Stimulated activated CD4-positive, alpha-beta T cell treated with anti-CD3 and anti-CD28 coated beads, Interleukin-15, amount 100 ng/mL, for 48 hours (primary cell): ENCODE results near the gene DGKB.

ENCODE experiments used
- DNase-seq, 2 donors: peaks; one replicate each; pipeline ENCODE4 v3.0.0-alpha.2; 2020; ENCODE audit warnings: low read depth in 2 of 2

DGKB gene

DNA sequence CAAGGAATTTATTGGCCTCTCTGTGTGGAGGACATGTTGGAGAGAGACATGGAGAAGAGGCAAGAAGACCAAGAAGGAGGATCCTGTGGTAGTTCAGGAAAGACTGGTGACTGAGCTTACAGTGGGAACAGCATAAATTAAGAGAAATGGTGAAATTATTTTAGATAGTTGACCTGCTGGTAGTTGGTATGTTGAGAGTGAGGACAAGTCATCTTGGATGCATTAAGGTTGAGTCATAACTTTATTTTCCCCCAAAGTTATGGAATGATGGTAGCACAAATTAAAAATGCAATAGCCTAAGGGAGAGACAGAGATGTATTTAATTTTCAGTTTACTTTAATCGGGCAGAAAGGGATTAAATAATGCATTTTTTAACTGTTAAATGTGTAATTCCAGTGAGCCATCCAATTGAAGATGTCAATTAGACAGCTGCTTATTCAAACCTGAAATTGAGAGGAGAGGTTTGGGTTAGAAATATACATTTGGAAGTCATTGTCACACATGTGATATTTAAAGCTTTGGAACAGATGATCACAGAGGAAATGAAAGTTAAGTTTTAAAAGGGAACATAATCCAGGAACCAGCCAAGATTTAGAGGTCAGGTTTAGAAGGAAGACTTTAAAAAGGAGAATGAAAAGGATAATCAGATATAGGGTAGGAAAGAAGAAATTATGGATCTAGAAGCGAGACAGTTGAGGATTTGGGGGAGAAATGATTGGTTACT, 80.6 kb downstream of the DGKB start:
- no peak for DNase-seq

GRCh38 chr7:14818871-14819270, 83.7 kb downstream of the DGKB start:
- DNase-seq = no peak

DNA sequence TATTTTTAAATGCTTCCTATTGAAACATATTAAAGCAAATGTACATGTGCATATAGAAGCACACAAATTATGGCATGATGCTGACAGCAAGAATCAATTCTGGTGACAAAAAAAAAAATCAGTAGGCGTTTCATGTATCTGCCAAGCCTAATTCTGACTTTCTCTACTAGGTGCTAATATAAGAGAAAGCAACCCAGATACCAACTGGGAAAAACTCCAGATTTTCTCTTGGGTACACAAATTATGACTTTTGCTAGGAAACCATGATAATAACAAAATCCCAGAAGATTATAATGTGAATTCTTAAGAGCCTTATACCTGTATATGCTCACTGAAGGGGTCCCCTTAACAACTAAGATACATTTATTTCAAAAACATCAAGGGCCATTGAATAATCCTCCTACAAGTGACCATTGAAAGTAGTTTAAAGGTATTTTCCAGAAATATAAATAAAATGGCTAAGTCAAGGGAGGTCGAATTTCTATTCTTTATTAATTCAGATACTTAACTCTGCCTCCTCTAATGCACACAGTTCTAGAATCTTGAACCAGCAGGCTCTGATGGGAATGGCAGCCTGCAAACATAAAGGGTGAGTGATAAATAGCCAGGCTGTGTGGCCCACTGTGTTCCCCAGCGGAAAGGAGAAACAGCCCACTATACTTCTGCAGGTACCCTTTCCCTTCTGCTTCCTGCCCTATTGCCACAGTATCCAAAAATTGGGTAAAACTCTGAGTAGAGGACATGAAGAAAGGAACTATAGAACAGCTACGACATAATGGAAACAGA, 84.5 kb downstream of the DGKB start:
- DNase-seq = no peak

GRCh38 chr7:14807507-14807906, 95.0 kb downstream of the DGKB start:
- no peak for DNase-seq

DNA sequence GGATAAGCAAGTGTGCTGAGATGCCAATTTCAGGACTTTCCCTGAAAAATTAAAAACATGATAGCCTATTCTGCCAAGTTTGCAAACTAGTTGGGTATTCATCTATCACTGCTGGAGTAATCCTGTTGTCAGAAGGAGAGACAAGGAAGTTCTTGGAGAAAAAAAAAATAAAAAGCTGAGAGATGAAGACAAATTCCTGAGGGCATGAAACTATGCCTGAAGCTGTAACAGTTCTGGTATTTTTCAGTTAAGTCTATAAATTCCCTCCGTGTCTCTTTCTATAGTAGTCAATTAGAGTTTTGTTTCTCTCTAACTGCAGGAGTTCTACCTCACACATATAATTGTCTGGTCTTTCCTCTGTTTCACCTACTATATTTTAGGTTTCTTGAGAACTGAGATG, 95.7 kb downstream of the DGKB start:
- DNase-seq = no peak

- DNase-seq = no peak
These were observed 97.3 kb downstream of the DGKB start for GRCh38 chr7:14805105-14805719.

GRCh38 chr7:14800664-14801063, 101.9 kb downstream of the DGKB start:
- DNase-seq = no peak

DNA sequence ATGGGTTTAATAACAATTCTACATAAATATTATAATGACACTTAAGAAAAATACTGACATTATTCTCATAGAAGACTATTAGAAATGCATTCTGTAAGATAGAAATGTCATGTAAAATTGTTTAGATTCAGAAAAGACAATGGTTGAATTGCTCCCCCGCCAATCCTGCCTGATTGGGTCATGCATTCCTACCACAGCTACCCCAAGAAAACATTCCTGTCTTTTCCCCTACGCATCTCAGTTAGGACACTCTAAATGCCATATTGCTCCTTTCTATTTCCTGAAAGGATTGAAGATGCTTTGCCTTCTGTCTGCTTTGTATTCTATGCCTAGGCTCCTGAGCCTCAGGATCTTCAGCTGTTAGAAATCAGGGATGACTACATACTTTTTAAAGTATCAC, 109.4 kb downstream of the DGKB start:
- DNase-seq = no peak

GRCh38 chr7:14787551-14787950, 115.0 kb downstream of the DGKB start:
- DNase-seq = no peak

- DNase-seq = no peak
These were observed 116.1 kb downstream of the DGKB start for GRCh38 chr7:14786314-14786895.

DNA sequence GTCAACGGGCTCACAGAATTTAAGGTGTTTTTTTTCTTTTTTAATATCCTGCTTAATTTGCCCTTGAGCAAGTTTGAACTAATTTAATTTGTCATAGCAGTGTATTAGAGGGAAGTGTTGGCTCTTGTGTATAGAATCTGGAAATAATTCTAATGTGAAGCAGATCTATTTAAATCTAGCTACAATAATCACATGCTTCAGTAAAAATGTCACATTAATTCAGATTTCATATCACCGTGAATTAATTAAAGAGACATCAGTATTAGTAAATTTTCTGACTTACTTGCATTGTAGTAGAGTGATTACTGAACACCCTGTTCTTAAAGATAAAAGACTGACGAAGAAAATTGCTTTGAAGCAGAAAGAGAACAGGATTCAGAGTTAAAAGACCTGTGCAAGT, 124.7 kb downstream of the DGKB start:
- no peak for DNase-seq

DNA sequence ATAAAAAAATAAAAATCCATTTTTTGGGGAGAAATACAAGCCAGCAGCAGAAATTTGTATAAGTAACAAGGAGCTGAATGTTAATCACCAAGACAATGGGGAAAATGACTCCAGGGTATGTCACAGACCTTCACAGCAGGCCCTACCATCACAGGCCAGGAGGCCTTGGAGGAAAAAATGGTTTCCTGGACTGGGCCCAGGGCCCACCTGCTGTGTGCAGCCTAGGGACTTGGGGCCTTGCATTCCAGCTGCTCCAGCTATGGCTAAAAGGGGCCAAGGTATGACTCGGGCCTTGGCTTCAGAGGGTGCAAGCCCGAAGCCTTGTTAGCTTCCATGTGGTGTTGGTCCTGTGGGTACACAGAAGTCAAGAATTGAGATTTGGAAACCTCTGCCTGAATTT, 126.3 kb downstream of the DGKB start:
- no peak for DNase-seq

GRCh38 chr7:14773729-14774271, 128.8 kb downstream of the DGKB start:
- DNase-seq = no peak

- DNase-seq = no peak
These were observed 131.9 kb downstream of the DGKB start for GRCh38 chr7:14770614-14771013.

- no peak for DNase-seq
These were observed 133.3 kb downstream of the DGKB start for GRCh38 chr7:14769261-14769660.

DNA sequence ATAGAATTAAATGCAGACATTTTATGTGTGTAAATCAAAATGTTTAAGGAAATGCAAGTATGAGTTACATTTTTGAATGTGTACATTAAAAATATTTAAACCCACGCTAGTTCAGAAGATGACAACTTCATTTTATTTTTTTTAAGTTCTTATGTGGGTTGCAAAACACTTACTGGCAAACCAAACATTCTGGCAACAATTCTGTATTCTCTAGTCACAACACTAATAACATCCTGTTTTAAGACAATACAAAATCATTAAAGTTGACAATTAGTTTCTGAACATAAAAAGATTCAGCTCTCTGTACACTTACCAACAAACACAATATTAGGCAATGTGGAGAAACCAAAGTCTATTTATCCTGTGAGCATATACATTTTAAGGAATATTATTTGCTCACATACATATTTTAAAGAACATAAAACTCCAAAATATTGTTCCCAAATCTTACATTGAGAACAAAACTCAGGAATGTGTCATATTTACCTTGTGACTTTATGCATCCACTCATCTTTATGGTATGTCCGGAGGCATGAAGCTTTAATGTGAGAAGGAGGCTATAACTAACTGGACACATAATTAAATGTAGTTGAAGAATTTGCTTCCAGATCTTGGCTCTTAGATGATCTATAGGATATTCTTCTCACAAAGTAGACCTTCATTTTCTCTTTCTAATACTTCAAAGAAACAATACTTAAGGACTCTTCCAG, 134.7 kb downstream of the DGKB start:
- no peak for DNase-seq

DNA sequence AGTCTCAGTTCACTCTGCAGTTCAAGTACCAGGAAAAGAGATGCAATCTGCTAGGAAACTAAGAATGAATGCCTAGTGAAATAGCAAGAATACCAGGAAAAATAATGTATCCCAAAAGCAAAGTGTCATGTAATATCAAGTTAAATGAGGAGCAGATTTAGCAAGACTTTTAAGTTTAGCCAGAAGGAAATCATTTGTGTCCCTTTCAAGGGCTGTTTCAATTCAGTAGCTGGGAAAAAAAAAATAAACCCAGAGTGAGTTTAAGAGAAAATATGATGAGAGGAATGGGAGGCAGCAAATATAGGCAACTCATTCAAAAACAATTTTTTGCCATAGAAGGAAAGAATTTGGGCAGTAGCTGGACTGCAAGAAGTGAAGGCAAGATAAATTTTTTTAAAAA, 135.8 kb downstream of the DGKB start:
- no peak for DNase-seq

GRCh38 chr7:14765731-14766130, 136.8 kb downstream of the DGKB start:
- DNase-seq = no peak

- DNase-seq = no peak
These were observed 140.0 kb downstream of the DGKB start for GRCh38 chr7:14762561-14762960.

DNA sequence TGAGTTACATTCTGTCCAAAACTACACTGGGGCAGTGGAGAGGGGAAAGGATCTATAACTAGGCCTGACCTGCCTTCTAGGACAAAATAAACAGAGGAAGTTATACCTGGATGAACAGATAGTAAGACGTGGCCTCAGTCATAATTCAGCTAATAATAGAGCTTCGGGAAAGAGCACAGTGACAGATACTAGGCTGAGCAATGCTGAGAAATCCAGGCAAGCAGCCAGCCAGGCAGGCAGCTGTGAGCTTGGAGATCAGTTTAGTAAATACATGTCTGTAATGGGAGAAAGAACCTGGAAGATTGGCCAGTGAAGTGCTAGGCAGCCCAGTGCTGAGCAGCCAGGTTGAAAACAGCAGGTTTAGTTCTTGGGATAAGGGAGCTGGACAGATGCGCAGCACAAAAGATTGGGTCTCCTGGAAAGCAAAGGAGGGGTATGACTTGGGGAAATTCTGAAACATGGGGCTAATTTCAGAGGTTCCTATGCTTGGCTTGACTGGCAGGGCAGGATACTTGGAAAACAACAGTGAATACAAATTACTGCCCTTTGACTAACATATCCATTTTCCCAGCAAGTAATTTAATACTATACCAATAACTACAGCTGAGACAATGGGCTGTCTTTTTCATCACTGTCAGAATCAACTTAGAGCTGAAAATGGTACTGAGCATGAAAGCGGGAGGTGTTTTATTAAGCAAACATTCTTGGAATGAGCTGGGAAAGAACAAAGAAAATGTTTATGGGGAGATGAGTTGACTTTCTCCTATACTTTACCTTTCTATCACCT, 140.8 kb downstream of the DGKB start:
- no peak for DNase-seq
